ENCODE data around the gene RTF2.

DNA sequence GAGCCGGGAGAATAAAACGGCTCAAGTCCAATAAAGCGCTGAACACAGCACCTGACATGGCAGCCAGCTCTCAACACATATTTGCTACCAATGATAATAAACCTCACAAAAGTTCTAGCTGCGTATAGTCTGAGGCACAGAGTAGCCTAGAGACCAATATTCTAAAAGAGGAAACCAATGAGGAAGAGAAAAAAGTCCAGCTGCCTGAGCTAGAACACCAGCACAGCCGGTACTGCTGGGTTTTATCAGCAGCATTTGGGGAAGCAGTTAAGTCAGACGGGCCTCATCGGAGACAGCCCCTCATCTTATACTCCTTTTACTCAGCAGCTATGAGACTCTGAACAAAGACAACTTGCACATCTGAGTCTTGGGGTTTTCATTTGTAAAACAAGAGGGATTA lies 2.4 kb upstream of the RTF2 start:
- TF ChIP-seq, protein P1, sequence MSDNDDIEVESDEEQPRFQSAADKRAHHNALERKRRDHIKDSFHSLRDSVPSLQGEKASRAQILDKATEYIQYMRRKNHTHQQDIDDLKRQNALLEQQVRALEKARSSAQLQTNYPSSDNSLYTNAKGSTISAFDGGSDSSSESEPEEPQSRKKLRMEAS (IDR thresholded peaks at IDR 0.05): no peak
- no peak for TF ChIP-seq EP300 (IDR thresholded peaks at IDR 0.05; ENCODE audit: borderline replicate concordance)
- no peak for TF ChIP-seq NFIC (IDR thresholded peaks at IDR 0.05)
- no peak for TF ChIP-seq REST (IDR thresholded peaks at IDR 0.05; ENCODE audit: low read depth)
- no peak for TF ChIP-seq YY1 (IDR thresholded peaks at IDR 0.05; ENCODE audit: low read depth)
- no peak for TF ChIP-seq CEBPB (IDR thresholded peaks at IDR 0.05)
- no peak for TF ChIP-seq FOXM1 (IDR thresholded peaks at IDR 0.05; ENCODE audit: borderline replicate concordance, low read depth)
- TF ChIP-seq ZBTB7A (IDR thresholded peaks at IDR 0.05; ENCODE audit: low read depth): no peak
- TF ChIP-seq CREB1 (IDR thresholded peaks at IDR 0.05; ENCODE audit: low read depth): no peak

All from Ishikawa (cell line).